HEK293 (cell line): ENCODE results near the gene OGFOD1.

ENCODE experiments used
- EGR2 ChIP-seq: fragments of 450-650 bp; formaldehyde crosslinking; IDR thresholded peaks from 2 replicates; pipeline ENCODE4 v1.5.1; 2016; ENCODE audit warnings: low read depth, missing biosample characterization, missing genetic modification characterization
- FEZF1 ChIP-seq: fragments of 450-650 bp; formaldehyde crosslinking; IDR thresholded peaks from 2 replicates; pipeline ENCODE4 v1.5.1; 2016; ENCODE audit warnings: missing biosample characterization, missing genetic modification characterization
- KLF9 ChIP-seq: fragments of 450-650 bp; formaldehyde crosslinking; IDR thresholded peaks from 2 replicates; pipeline ENCODE4 v1.5.1; 2016; ENCODE audit warnings: missing biosample characterization, missing genetic modification characterization, low read depth
- PRDM10 ChIP-seq: fragments of 450-650 bp; formaldehyde crosslinking; IDR thresholded peaks from 2 replicates; pipeline ENCODE4 v1.5.1; 2016; ENCODE audit warnings: missing biosample characterization, missing genetic modification characterization
- SP2 ChIP-seq: fragments of 450-650 bp; formaldehyde crosslinking; IDR thresholded peaks from 2 replicates; pipeline ENCODE4 v1.5.1; 2016; ENCODE audit warnings: missing biosample characterization, missing genetic modification characterization
- TRIM28 ChIP-seq: IDR thresholded peaks from 2 replicates; pipeline ENCODE4 v1.6.1; 2011; ENCODE audit warnings: low read length, control low read depth, borderline replicate concordance
- ZBTB10 ChIP-seq: fragments of 450-650 bp; formaldehyde crosslinking; IDR thresholded peaks from 2 replicates; pipeline ENCODE4 v1.5.1; 2016; ENCODE audit warnings: missing biosample characterization, missing genetic modification characterization
- ZBTB49 ChIP-seq: fragments of 450-650 bp; formaldehyde crosslinking; IDR thresholded peaks from 2 replicates; pipeline ENCODE4 v1.5.1; 2016; ENCODE audit warnings: missing biosample characterization, missing genetic modification characterization, low read depth
- ZNF121 ChIP-seq: fragments of 450-650 bp; formaldehyde crosslinking; IDR thresholded peaks from 2 replicates; pipeline ENCODE4 v1.5.1; 2016; ENCODE audit warnings: missing biosample characterization, missing genetic modification characterization
- ZNF169 ChIP-seq: fragments of 450-650 bp; formaldehyde crosslinking; IDR thresholded peaks from 2 replicates; pipeline ENCODE4 v1.5.1; 2016; ENCODE audit warnings: missing biosample characterization, missing genetic modification characterization
- ZNF2 ChIP-seq: fragments of 450-650 bp; formaldehyde crosslinking; IDR thresholded peaks from 2 replicates; pipeline ENCODE4 v1.5.1; 2016; ENCODE audit warnings: missing biosample characterization, missing genetic modification characterization
- ZNF26 ChIP-seq: fragments of 450-650 bp; formaldehyde crosslinking; IDR thresholded peaks from 2 replicates; pipeline ENCODE4 v1.5.1; 2016; ENCODE audit warnings: missing biosample characterization, missing genetic modification characterization
- ZNF501 ChIP-seq: fragments of 450-650 bp; formaldehyde crosslinking; IDR thresholded peaks from 2 replicates; pipeline ENCODE4 v1.5.1; 2016; ENCODE audit warnings: missing biosample characterization, missing genetic modification characterization
- ZNF549 ChIP-seq: fragments of 450-650 bp; IDR thresholded peaks from 2 replicates; pipeline ENCODE4 v1.5.1; 2018; ENCODE audit warnings: missing biosample characterization, missing genetic modification characterization, mild to moderate bottlenecking, inconsistent platforms, moderate library complexity
- ZNF629 ChIP-seq: fragments of 450-650 bp; formaldehyde crosslinking; IDR thresholded peaks from 2 replicates; pipeline ENCODE4 v1.5.1; 2017; ENCODE audit warnings: missing biosample characterization, missing genetic modification characterization
- ZNF639 ChIP-seq: fragments of 450-650 bp; formaldehyde crosslinking; IDR thresholded peaks from 2 replicates; pipeline ENCODE4 v1.5.1; 2016; ENCODE audit warnings: missing biosample characterization, missing genetic modification characterization
- ZNF677 ChIP-seq: fragments of 450-650 bp; IDR thresholded peaks from 2 replicates; pipeline ENCODE4 v1.5.0; 2018; ENCODE audit warnings: missing biosample characterization, mild to moderate bottlenecking, missing genetic modification characterization, moderate library complexity
- TF ChIP-seq, protein P1 (sequence below): fragments of 450-650 bp; formaldehyde crosslinking; IDR thresholded peaks from 2 replicates; pipeline ENCODE4 v1.5.1; 2016; ENCODE audit warnings: missing biosample characterization, missing genetic modification characterization
- TF ChIP-seq, protein P2 (sequence below): fragments of 450-650 bp; formaldehyde crosslinking; IDR thresholded peaks from 2 replicates; pipeline ENCODE4 v1.5.1; 2016; ENCODE audit warnings: missing biosample characterization, missing genetic modification characterization, borderline replicate concordance
- TF ChIP-seq, protein P3 (sequence below): fragments of 450-650 bp; formaldehyde crosslinking; IDR thresholded peaks from 2 replicates; pipeline ENCODE4 v1.5.1; 2016; ENCODE audit warnings: missing biosample characterization, missing genetic modification characterization

The OGFOD1 gene

DNA sequence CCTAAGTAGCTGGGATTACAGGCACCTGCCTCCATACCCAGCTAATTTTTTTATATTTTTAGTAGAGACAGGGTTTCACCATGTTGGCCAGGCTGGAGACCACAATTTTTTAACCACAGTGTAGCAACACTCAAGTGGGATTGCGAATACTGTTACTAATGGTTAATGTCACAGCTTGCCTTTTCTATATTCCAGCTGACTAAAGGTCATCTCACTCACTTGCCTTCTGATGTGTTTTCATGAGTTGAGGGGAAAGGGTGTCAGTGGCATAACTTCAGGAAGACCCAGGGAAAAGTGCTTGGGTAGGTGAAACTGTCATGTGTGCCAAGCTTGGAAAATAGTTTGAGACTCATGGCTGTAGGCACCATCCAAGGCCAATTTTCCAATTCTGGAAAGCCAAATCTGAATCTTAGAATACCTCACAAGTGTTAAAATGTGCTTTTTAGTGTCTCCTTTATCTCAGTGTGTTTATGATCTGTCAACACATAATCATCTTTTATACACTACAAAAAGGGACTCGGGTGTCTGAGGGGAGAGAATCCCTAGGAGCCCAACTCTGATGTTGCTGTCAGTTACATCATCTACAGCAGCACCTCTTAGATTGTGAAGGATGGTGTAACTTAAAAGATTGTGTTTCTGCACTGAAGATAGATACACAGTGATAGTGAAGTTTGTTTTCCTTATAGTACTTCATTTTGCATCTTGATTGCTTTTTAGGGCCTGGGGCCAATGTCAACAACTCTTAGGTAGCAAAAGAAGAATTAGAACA lies 27.1 kb downstream of the OGFOD1 start (continued):
- TF ChIP-seq SP2 (tag by site-specific recombination) (no peak), TRIM28 (no peak), ZBTB49 (tag by site-specific recombination) (no peak), FEZF1 (tag by site-specific recombination) (peak; percentile 91), ZNF677 (tag by site-specific recombination) (no peak), ZNF26 (tag by site-specific recombination) (no peak), ZNF549 (tag by site-specific recombination) (no peak), ZNF2 (tag by site-specific recombination) (no peak), KLF9 (no peak), ZNF121 (no peak), EGR2 (tag by site-specific recombination) (no peak), ZNF639 (tag by site-specific recombination) (no peak), ZNF501 (no peak), ZBTB10 (tag by site-specific recombination) (no peak), ZNF169 (tag by site-specific recombination) (no peak), PRDM10 (tag by site-specific recombination) (no peak), ZNF629 (tag by site-specific recombination) (no peak)
- TF ChIP-seq, protein P1, sequence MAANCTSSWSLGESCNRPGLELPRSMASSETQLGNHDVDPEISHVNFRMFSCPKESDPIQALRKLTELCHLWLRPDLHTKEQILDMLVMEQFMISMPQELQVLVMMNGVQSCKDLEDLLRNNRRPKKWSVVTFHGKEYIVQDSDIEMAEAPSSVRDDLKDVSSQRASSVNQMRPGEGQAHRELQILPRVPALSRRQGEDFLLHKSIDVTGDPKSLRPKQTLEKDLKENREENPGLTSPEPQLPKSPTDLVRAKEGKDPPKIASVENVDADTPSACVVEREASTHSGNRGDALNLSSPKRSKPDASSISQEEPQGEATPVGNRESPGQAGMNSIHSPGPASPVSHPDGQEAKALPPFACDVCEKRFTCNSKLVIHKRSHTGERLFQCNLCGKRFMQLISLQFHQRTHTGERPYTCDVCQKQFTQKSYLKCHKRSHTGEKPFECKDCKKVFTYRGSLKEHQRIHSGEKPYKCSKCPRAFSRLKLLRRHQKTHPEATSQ, result no peak
- TF ChIP-seq, protein P2, sequence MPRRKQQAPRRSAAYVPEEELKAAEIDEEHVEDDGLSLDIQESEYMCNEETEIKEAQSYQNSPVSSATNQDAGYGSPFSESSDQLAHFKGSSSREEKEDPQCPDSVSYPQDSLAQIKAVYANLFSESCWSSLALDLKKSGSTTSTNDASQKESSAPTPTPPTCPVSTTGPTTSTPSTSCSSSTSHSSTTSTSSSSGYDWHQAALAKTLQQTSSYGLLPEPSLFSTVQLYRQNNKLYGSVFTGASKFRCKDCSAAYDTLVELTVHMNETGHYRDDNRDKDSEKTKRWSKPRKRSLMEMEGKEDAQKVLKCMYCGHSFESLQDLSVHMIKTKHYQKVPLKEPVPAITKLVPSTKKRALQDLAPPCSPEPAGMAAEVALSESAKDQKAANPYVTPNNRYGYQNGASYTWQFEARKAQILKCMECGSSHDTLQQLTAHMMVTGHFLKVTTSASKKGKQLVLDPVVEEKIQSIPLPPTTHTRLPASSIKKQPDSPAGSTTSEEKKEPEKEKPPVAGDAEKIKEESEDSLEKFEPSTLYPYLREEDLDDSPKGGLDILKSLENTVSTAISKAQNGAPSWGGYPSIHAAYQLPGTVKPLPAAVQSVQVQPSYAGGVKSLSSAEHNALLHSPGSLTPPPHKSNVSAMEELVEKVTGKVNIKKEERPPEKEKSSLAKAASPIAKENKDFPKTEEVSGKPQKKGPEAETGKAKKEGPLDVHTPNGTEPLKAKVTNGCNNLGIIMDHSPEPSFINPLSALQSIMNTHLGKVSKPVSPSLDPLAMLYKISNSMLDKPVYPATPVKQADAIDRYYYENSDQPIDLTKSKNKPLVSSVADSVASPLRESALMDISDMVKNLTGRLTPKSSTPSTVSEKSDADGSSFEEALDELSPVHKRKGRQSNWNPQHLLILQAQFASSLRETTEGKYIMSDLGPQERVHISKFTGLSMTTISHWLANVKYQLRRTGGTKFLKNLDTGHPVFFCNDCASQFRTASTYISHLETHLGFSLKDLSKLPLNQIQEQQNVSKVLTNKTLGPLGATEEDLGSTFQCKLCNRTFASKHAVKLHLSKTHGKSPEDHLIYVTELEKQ (tag by site-specific recombination), result no peak; the same call in 1 of the 2 replicates
- TF ChIP-seq, protein P3, sequence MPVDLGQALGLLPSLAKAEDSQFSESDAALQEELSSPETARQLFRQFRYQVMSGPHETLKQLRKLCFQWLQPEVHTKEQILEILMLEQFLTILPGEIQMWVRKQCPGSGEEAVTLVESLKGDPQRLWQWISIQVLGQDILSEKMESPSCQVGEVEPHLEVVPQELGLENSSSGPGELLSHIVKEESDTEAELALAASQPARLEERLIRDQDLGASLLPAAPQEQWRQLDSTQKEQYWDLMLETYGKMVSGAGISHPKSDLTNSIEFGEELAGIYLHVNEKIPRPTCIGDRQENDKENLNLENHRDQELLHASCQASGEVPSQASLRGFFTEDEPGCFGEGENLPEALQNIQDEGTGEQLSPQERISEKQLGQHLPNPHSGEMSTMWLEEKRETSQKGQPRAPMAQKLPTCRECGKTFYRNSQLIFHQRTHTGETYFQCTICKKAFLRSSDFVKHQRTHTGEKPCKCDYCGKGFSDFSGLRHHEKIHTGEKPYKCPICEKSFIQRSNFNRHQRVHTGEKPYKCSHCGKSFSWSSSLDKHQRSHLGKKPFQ, result no peak
